Smooth muscle cell (in vitro differentiated cells): ENCODE data around the gene HBM. TPM values are rescaled to one million over a fixed set of nuclear protein-coding genes. Genes with fewer than 3 reads are reported as not detected.
A peak's percentile ranks its signal among the peaks of the same experiment; 100 is the strongest.
"Not testable (repeated sequence)": the region's sequence is repeated elsewhere in the genome, so short reads cannot be mapped to it uniquely, and the experiment has no call there.

Source experiments
- DNase-seq: peaks from one replicate; lab custom pipeline; 2025; ENCODE audit not compliant: unreplicated experiment; lab: John Stamatoyannopoulos, UW
- H2AFZ ChIP-seq: fragments of 200-600 bp; sonication (generic); 2 replicates; pipeline ENCODE4 v1.6.0; 2016; ENCODE audit warnings: antibody characterized with exemption, low read depth, mild to moderate bottlenecking
- H3F3A ChIP-seq: fragments of 200-600 bp; sonication (generic); 2 replicates; pipeline ENCODE4 v1.6.0; 2017; ENCODE audit warnings: antibody characterized with exemption, low read depth
- H3K27ac ChIP-seq: fragments of 200-600 bp; sonication (generic); 2 replicates; pipeline ENCODE4 v1.5.1; 2016; ENCODE audit warnings: low read depth, mild to moderate bottlenecking
- H3K27me3 ChIP-seq: fragments of 200-600 bp; sonication (generic); 2 replicates; pipeline ENCODE4 v1.6.1; 2016; ENCODE audit warnings: low read depth, mild to moderate bottlenecking
- H3K36me3 ChIP-seq: fragments of 200-600 bp; sonication (generic); 2 replicates; pipeline ENCODE4 v1.5.1; 2016; ENCODE audit warnings: low read depth
- H3K4me1 ChIP-seq: fragments of 200-600 bp; sonication (generic); 2 replicates; pipeline ENCODE4 v1.5.1; 2016; ENCODE audit warnings: low read depth
- H3K4me2 ChIP-seq: fragments of 200-600 bp; sonication (generic); 2 replicates; pipeline ENCODE4 v1.6.0; 2016; ENCODE audit warnings: mild to moderate bottlenecking
- H3K4me3 ChIP-seq: fragments of 200-600 bp; sonication (generic); 2 replicates; pipeline ENCODE4 v1.5.1; 2016; ENCODE audit warnings: mild to moderate bottlenecking
- H3K79me2 ChIP-seq: fragments of 200-600 bp; sonication (generic); 2 replicates; pipeline ENCODE4 v1.6.0; 2016; ENCODE audit warnings: low read depth, mild to moderate bottlenecking
- H3K9ac ChIP-seq: fragments of 200-600 bp; sonication (generic); 2 replicates; pipeline ENCODE4 v1.6.0; 2016; ENCODE audit warnings: low read depth
- H3K9me3 ChIP-seq: fragments of 200-600 bp; sonication (generic); replicated peaks from 2 replicates; pipeline ENCODE4 v1.5.1; 2016; ENCODE audit warnings: low read depth
- H4K20me1 ChIP-seq: fragments of 200-600 bp; sonication (generic); 2 replicates; pipeline ENCODE4 v1.6.0; 2016; ENCODE audit warnings: low read depth
- WGBS: methylation state at CpG from one replicate; pipeline ENCODE4 v1.1.7; 2016; ENCODE audit warnings: low lambda C conversion rate; 5-methylcytosine and 5-hydroxymethylcytosine counted together
- polyA plus RNA-seq: library from polyadenylated mRNA; unstranded; fragments of >200 nt; fragmentation: Nextera tagmentation; extraction: Ambion mirVana; gene quantifications from 2 replicates; pipeline ENCODE4 v1.2.1, GENCODE V29; 2016
- total RNA-seq: library from RNA; depleted of rRNA; stranded (reverse); fragments of >200 nt; gene quantifications from 2 replicates; pipeline ENCODE4 v1.2.3, GENCODE V29; 2014
- TF ChIP-seq, protein P1 (sequence below): fragments of 200-600 bp; sonication (generic); IDR thresholded peaks from 2 replicates; pipeline ENCODE4 v1.5.1; 2017; ENCODE audit warnings: borderline replicate concordance, mild to moderate bottlenecking, antibody characterized with exemption; ENCODE audit not compliant: insufficient read depth, poor library complexity, severe bottlenecking

The HBM gene
- total and polyA plus RNA-seq, 2 experiments from 2014 or later: not detected

DNA sequence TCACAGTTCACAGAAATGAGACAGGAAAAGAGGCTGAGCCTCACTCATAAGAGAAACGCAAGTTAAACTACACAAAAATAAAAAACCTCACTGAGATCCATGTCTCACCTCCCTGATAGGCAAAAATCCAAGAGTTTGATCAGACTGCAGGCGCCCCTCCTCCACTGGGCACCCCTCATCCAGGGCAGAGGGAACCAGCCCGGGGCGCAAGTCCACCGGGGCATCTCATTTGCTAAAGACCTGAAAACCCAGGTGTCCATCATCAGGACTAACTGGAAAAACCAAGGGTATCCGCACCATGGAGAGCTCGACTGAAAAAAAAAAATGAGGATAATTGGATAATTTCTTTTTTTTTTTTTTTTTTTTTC is 10.8 kb upstream of the HBM start:
- Histone ChIP-seq H4K20me1 (no peaks in the 10 kb centered on the region), H2AFZ (peak overlapping the region; percentile 97), H3K36me3 (no peaks in the 10 kb centered on the region), H3K9ac (no peak overlapping the region), H3K4me3 (peak overlapping the region; percentile 68), H3K27ac (no peak overlapping the region), H3K9me3 (no peaks in the 10 kb centered on the region), H3K27me3 (peaks cover 46% of the 10 kb centered on the region), H3K4me2 (peak overlapping the region; percentile 97), H3K4me1 (peaks cover 8% of the 10 kb centered on the region), H3K79me2 (no peaks in the 10 kb centered on the region), H3F3A (no peaks in the 10 kb centered on the region)
- TF ChIP-seq, protein P1, sequence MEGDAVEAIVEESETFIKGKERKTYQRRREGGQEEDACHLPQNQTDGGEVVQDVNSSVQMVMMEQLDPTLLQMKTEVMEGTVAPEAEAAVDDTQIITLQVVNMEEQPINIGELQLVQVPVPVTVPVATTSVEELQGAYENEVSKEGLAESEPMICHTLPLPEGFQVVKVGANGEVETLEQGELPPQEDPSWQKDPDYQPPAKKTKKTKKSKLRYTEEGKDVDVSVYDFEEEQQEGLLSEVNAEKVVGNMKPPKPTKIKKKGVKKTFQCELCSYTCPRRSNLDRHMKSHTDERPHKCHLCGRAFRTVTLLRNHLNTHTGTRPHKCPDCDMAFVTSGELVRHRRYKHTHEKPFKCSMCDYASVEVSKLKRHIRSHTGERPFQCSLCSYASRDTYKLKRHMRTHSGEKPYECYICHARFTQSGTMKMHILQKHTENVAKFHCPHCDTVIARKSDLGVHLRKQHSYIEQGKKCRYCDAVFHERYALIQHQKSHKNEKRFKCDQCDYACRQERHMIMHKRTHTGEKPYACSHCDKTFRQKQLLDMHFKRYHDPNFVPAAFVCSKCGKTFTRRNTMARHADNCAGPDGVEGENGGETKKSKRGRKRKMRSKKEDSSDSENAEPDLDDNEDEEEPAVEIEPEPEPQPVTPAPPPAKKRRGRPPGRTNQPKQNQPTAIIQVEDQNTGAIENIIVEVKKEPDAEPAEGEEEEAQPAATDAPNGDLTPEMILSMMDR: no peak
- WGBS: 79% methylated on average over 7 of the region's 7 CpGs
- DNase-seq: no peak

DNA sequence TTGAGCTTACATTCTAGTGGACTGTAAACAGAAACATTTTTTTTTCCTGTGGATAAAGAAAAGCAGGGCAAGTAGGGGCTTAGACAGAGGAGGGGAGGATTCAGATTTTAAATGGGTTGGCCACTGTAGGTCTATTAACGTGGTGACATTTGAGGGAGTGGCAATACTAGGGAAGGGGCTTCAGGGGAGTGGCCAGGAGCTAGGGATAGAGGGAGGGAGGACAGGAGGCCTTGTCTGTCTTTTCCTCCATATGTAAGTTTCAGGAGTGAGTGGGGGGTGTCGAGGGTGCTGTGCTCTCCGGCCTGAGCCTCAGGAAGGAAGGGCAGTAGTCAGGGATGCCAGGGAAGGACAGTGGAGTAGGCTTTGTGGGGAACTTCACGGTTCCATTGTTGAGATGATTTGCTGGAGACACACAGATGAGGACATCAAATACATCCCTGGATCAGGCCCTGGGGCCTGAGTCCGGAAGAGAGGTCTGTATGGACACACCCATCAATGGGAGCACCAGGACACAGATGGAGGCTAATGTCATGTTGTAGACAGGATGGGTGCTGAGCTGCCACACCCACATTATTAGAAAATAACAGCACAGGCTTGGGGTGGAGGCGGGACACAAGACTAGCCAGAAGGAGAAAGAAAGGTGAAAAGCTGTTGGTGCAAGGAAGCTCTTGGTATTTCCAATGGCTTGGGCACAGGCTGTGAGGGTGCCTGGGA is 6.5 kb upstream of the HBM start:
- no peak overlapping the region for H3K4me2 ChIP-seq
- H2AFZ ChIP-seq: no peak overlapping the region
- peaks cover 8% of the 10 kb centered on the region for H3K4me1 ChIP-seq
- no peak overlapping the region for H3K27ac ChIP-seq
- peaks cover 61% of the 10 kb centered on the region for H3K27me3 ChIP-seq
- DNase-seq: no peak
- no peaks in the 10 kb centered on the region for H3F3A ChIP-seq
- no peaks in the 10 kb centered on the region for H3K9me3 ChIP-seq
- H3K4me3 ChIP-seq: no peak overlapping the region
- H3K9ac ChIP-seq: no peak overlapping the region
- H4K20me1 ChIP-seq: no peaks in the 10 kb centered on the region
- TF ChIP-seq, protein P1: no peak
- H3K36me3 ChIP-seq: no peaks in the 10 kb centered on the region
- no peaks in the 10 kb centered on the region for H3K79me2 ChIP-seq
- WGBS: 58% methylated on average over 6 of the region's 6 CpGs

DNA sequence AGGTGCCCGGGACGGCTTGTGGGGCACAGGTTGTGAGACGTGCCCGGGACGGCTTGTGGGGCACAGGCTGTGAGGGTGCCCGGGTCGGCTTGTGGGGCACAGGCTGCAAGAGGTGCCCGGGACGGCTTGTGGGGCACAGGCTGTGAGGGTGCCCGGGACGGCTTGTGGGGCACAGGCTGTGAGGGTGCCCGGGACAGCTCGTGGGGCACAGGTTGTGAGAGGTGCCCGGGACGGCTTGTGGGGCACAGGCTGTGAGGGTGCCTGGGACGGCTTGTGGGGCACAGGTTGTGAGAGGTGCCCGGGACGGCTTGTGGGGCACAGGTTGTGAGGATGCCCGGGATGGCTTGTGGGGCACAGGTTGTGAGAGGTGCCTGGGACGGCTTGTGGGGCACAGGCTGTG is 5.5 kb upstream of the HBM start:
- H3K4me3 ChIP-seq, H4K20me1 ChIP-seq, H2AFZ ChIP-seq, H3K4me1 ChIP-seq, H3K9ac ChIP-seq, H3K36me3 ChIP-seq, H3K27ac ChIP-seq, DNase-seq, H3F3A ChIP-seq, H3K79me2 ChIP-seq, H3K4me2 ChIP-seq, H3K9me3 ChIP-seq: not testable (repeated sequence)
- WGBS: 76% methylated on average over 17 of the region's 20 CpGs
- H3K27me3 ChIP-seq: peaks cover 56% of the 10 kb centered on the region

GRCh38 chr16:160691-161190 is 5.0 kb upstream of the HBM start:
- Histone ChIP-seq H3K4me3 (no peak overlapping the region), H3K79me2 (no peaks in the 10 kb centered on the region), H2AFZ (no peak overlapping the region), H3K27me3 (peaks cover 57% of the 10 kb centered on the region), H3K4me1 (peaks cover 5% of the 10 kb centered on the region), H3K9ac (no peak overlapping the region), H3K27ac (no peak overlapping the region), H3F3A (no peaks in the 10 kb centered on the region), H3K4me2 (no peak overlapping the region), H4K20me1 (no peaks in the 10 kb centered on the region), H3K36me3 (no peaks in the 10 kb centered on the region), H3K9me3 (no peaks in the 10 kb centered on the region)
- 66% methylated on average over 12 of the region's 18 CpGs for WGBS
- TF ChIP-seq, protein P1: no peak
- DNase-seq: no peak
